ENCODE data around the gene TNFSF11.

GRCh38 chr13:42654212-42654611, 80.3 kb downstream of the TNFSF11 start:
- TF ChIP-seq EZH2 (IDR thresholded peaks at IDR 0.05; ENCODE audit: low read length, missing control alignments) (no peak), CTCF (conservative IDR thresholded peaks at IDR 0.05 in 1 of 2, IDR thresholded peaks at IDR 0.05 in 1 of 2; ENCODE audit: low read depth in 1 of 2, low read length in 2 of 2) (no peak)
